Heart right ventricle (tissue), 16 donors: ENCODE data around the gene PTPN7. TPM values are rescaled to one million over a fixed set of nuclear protein-coding genes. Genes with fewer than 3 reads are reported as not detected.

Experiments used
- ATAC-seq, 8 donors: fragments of 200-7000 bp; cut with Tn5 transposase; one replicate each; pipeline ENCODE4 v1.9.1; 2020; ENCODE audit warnings: mild to moderate bottlenecking in 8 of 8, moderate library complexity in 8 of 8, moderate number of reproducible peaks in 1 of 8
- DNase-seq, 2 donors: peaks; one replicate each; pipeline ENCODE4 v3.0.0-alpha.2; 2020
- H3K27ac ChIP-seq, 10 donors: fragments of 200-600 bp; sonication (generic) in 2 of 10; one replicate each; pipeline versions ENCODE4 v1.5.0 to v1.8.0; 2020 to 2022; ENCODE audit warnings: mild to moderate bottlenecking in 3 of 10
- H3K27me3 ChIP-seq, 7 donors: fragments of 200-600 bp; one replicate each; pipeline ENCODE4 v1.8.0; 2021 to 2022; ENCODE audit warnings: mild to moderate bottlenecking in 2 of 7
- H3K36me3 ChIP-seq, 9 donors: fragments of 200-600 bp; sonication (generic) in 1 of 9; one replicate each; pipeline versions ENCODE4 v1.5.0 to v1.8.0; 2020 to 2022; ENCODE audit warnings: mild to moderate bottlenecking in 2 of 9
- H3K4me1 ChIP-seq, 9 donors: fragments of 200-600 bp; sonication (generic) in 1 of 9; one replicate each; pipeline versions ENCODE4 v1.5.0 to v1.8.0; 2020 to 2022; ENCODE audit warnings: mild to moderate bottlenecking in 4 of 9
- H3K4me3 ChIP-seq, 10 donors: fragments of 200-600 bp; sonication (generic) in 2 of 10; one replicate each; pipeline versions ENCODE4 v1.5.0 to v1.8.0; 2020 to 2022; ENCODE audit warnings: mild to moderate bottlenecking in 7 of 10, moderate library complexity in 2 of 10
- H3K9me3 ChIP-seq, 11 donors: fragments of 200-600 bp in 10 of 11; sonication (generic) in 2 of 11; one replicate each; pipeline versions ENCODE4 v1.5.0 to v1.8.0; 2013 to 2022; ENCODE audit warnings: mild to moderate bottlenecking in 2 of 11, control low read depth in 1 of 11, moderate library complexity in 1 of 11
- WGBS, 2 donors: extraction: QIAGEN DNeasy Blood & Tissue Kit; methylation state at CpG; one replicate each; pipeline ENCODE4 v1.1.7; 2013; ENCODE audit warnings: inconsistent platforms in 1 of 2; 5-methylcytosine and 5-hydroxymethylcytosine counted together
- intact Hi-C, 10 donors: fragments of 100-400 bp; cut with DNase I; formaldehyde crosslinking; loops; one replicate each; pipeline versions ENCODE4 v1.11.1 to v1.14.2; 2022
- polyA plus RNA-seq, 2 donors: library from polyadenylated mRNA; stranded (reverse); fragments of 200-250 nt; gene quantifications; one replicate each; pipeline ENCODE4 v1.2.3, GENCODE V29; 2013
- total RNA-seq, 10 donors: library from RNA; stranded (reverse); fragmentation: NEBNext Ultra II Directional in 3 of 10; extraction: Animal tissue kit (Norgen Biotek cat#: 25700) in 3 of 10; gene quantifications; one replicate each; pipeline versions ENCODE4 v1.2.1 to v1.2.4, GENCODE V29; 2021 to 2023
- TF ChIP-seq, protein P1 (sequence below), 9 donors: fragments of 200-600 bp; sonication (generic) in 2 of 9; IDR thresholded peaks; one replicate each; pipeline versions ENCODE4 v1.5.0 to v1.8.0; 2021 to 2022; ENCODE audit warnings: antibody characterized with exemption in 9 of 9, mild to moderate bottlenecking in 5 of 9, moderate library complexity in 1 of 9
- donor health status: Arrhythmogenic right ventricular cardiomyopathy.
- donor health status: ischemic (EF 13 %, LVEDD 7.1; RV severe dilation, severe dysfunction).
- donor health status: healthy with polysubstance abuse.
- donor health status: DM: no; HTN: yes; CAD: no.
- donor health status: DM: no; HTN: no; CAD: no.
- donor health status: ischemic (EF 25% LVEDD 6.9; RV normal size, moderate dysfunction).
- donor health status: ischemic (EF 25% LVEDD 5.7; RV mildly dilated, moderate dysfunction).
- donor health status: healthy.
- donor health status: DM: yes; HTN: yes; CAD: no.
- donor health status: Ischemic cardiomyopathy.
- donor health status: ischemic (EF 35%, LVEDD 5.7; RV mildly dilated, moderate dysfunction).
- donor health status: nonischemic (EF 11% LVEDD 7.7; RV severe dilation, severe dysfunction).
- donor health status: DM: yes; HTN: yes; CAD: no.
- donor health status: PGD.
- donor health status: ischemic (EF 29% LVEDD 5.4; RV normal size, mild dysfunction).
- donor health status: nonischemic (EF 23%, LVEDD 6.1; RV moderate dilation, normal function).

The PTPN7 gene
- total and polyA plus RNA-seq, 12 donors: 0.09 to 6.2 (median 0.47) TPM

DNA sequence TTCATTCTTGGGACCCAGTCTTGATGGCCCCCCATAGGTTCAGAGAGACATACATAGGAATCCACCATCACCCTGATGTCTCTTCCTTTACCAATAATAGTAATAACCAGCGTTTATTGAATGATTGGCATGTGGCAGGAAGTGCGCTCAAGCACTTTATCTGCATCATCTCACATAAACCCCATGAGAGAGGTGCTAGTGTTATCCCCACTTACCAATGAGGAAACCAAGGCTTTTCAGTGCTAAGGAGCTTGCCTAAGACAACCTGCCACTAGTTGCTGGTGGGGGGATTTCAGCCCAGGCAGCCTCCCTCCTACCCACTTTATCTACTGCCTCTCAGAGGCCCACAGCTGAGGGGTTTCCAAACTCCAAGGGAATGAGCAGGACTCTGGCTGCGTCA is 40.9 kb upstream of the PTPN7 start:
- DNase-seq (no peak), ATAC-seq (no peak)
- H3K4me3 ChIP-seq: no peak overlapping the region
- intact Hi-C loops: loop anchor here in 1 of 10 donors (5.0 kb wide), 1 partner anchor 86 kb away; no protein-coding TSS in a partner anchor
- H3K9me3 ChIP-seq: no peaks in the 10 kb centered on the region
- peaks cover 0 to 9% (median 0%) of the 10 kb centered on the region in 7 donors for H3K27me3 ChIP-seq
- TF ChIP-seq, protein P1, sequence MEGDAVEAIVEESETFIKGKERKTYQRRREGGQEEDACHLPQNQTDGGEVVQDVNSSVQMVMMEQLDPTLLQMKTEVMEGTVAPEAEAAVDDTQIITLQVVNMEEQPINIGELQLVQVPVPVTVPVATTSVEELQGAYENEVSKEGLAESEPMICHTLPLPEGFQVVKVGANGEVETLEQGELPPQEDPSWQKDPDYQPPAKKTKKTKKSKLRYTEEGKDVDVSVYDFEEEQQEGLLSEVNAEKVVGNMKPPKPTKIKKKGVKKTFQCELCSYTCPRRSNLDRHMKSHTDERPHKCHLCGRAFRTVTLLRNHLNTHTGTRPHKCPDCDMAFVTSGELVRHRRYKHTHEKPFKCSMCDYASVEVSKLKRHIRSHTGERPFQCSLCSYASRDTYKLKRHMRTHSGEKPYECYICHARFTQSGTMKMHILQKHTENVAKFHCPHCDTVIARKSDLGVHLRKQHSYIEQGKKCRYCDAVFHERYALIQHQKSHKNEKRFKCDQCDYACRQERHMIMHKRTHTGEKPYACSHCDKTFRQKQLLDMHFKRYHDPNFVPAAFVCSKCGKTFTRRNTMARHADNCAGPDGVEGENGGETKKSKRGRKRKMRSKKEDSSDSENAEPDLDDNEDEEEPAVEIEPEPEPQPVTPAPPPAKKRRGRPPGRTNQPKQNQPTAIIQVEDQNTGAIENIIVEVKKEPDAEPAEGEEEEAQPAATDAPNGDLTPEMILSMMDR (IDR thresholded peaks at IDR 0.05): no peak
- H3K27ac ChIP-seq: peak overlapping the region; percentile 46 to 86 (median 78)
- no peaks in the 10 kb centered on the region for H3K36me3 ChIP-seq
- peaks cover 5 to 41% (median 22%) of the 10 kb centered on the region in 9 donors for H3K4me1 ChIP-seq
- WGBS, 2 donors: 53 to 76% methylated on average over 3 of the region's 3 CpGs

DNA sequence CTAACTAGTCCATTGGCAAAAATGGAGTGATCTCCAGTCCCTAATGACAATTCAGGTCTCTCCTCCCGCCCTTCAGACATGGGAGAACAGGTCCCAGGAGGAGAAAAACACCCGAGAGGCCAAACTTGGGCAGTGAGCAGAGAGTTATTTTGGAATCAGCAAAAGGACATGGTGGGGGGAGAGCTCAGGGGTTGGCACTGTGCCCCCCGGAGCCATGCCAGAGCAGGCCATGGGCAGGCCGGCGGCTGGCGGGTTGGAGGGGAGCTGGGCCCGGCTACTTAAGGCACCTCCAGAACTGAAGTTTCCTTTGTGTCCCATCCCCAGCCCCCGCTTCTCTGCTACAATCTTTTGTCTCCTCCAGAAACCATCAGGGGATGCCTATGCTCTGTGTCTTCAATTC is 40.3 kb upstream of the PTPN7 start:
- WGBS, 2 donors: 63 to 70% methylated on average over 8 of the region's 8 CpGs
- TF ChIP-seq, protein P1 (IDR thresholded peaks at IDR 0.05): no peak
- Histone ChIP-seq H3K4me1 (peaks cover 5 to 41% (median 22%) of the 10 kb centered on the region in 9 donors), H3K4me3 (no peak overlapping the region), H3K36me3 (no peaks in the 10 kb centered on the region), H3K27ac (peak overlapping the region; percentile 62 to 86 (median 78)), H3K9me3 (no peaks in the 10 kb centered on the region), H3K27me3 (peaks cover 0 to 9% (median 0%) of the 10 kb centered on the region in 7 donors)
- peak; percentile 51 to 74 for DNase-seq
- intact Hi-C loops: loop anchor here in 1 of 10 donors (5.0 kb wide), 1 partner anchor 87 kb away; no protein-coding TSS in a partner anchor
- peak; percentile 64 to 92 (median 84) for ATAC-seq

DNA sequence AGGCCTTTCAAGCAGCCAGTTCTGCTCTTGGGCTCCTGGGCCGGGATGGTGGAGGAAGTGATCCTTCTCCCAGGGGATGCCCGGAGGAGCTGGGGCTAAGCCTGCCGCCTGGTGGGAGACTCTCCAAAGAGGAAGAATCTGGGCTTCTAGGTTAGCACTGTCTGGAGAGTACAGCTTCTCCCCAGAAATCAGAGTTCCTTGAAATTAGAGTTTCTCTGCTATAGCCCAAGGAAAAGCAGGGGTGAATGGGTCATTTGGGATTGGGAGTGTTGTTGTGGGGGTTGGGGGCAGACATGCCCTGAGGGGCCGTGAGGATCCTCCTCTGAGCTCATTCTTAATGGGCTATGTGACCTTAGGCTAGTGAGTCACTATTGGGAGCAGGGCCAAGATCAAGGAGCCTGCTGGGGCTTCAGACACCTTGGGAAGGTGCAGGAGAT is 39.7 kb upstream of the PTPN7 start:
- no peaks in the 10 kb centered on the region for H3K36me3 ChIP-seq
- intact Hi-C loops: loop anchor here in 1 of 10 donors (5.0 kb wide), 1 partner anchor 87 kb away; no protein-coding TSS in a partner anchor
- H3K9me3 ChIP-seq: no peaks in the 10 kb centered on the region
- WGBS, 2 donors: 35 to 41% methylated on average over 4 of the region's 4 CpGs
- TF ChIP-seq, protein P1 (IDR thresholded peaks at IDR 0.05): peak in 2 of 9 donors; percentile 10 to 20
- no peak overlapping the region for H3K4me3 ChIP-seq
- H3K4me1 ChIP-seq: peaks cover 5 to 41% (median 22%) of the 10 kb centered on the region in 9 donors
- DNase-seq (no peak), ATAC-seq (peak in 3 of 8 donors; percentile 23 to 29 (median 23))
- H3K27ac ChIP-seq: peak overlapping the region; percentile 62 to 86 (median 78)
- peaks cover 0 to 13% (median 0%) of the 10 kb centered on the region in 7 donors for H3K27me3 ChIP-seq

DNA sequence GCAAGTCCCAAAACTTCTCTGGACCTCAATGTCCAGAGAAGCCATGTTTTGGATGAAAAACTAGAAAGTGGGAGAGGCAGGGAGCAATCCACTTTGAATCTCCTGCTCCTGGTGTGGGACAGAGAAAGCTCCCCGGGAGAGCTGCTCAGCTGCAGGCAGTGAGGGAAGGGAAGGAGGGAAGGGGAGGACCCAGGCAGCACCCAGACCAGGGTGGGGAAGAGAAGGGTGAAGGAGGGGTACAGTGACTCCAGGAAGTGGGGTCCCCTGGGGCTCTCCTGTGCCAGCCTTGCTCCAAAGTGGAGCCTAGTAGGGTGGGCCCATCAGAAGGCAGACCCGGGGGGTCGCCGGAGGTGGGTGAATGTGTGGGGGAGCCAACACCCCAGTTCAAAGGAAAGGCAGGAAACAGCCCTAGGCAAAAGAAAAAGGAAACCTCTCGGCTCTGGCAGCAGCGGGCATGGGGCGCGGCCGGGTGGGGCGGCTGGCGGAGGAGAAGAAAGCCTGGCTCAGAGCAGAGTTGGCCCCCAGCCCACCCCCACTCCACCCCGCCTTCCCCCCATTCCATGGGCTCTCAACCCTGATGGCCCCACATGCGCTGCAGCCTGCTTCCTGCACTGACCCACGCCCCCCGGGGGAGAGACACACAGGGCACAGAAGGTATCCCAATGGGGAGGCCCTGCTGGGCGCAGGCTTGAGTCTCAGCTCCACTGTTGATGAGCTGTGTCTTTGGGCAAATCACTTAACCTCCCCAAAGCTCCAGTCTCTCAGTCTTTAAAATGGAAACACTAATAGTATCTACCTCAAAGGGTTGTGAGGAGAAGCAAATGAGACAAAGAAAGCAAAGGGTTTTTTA is 38.9 kb upstream of the PTPN7 start:
- Histone ChIP-seq H3K9me3 (no peaks in the 10 kb centered on the region), H3K4me3 (no peak overlapping the region), H3K27ac (peak overlapping the region in 9 of 10 donors; percentile 62 to 86 (median 79)), H3K36me3 (no peaks in the 10 kb centered on the region), H3K27me3 (peaks cover 0 to 22% (median 6%) of the 10 kb centered on the region in 7 donors), H3K4me1 (peaks cover 5 to 41% (median 22%) of the 10 kb centered on the region in 9 donors)
- 31 to 46% methylated on average over 16 of the region's 16 CpGs for WGBS, 2 donors
- TF ChIP-seq, protein P1 (IDR thresholded peaks at IDR 0.05): no peak
- DNase-seq (peak in 1 of 2 donors; percentile 31), ATAC-seq (peak in 7 of 8 donors; percentile 6 to 32 (median 14))
- intact Hi-C loops: no loop called here
